ENCODE data around the gene SLC38A10. TPM values are rescaled to one million over a fixed set of nuclear protein-coding genes. Genes with fewer than 3 reads are reported as not detected.

SLC38A10 gene
- total and polyA plus RNA-seq, 2 experiments from 2014 or later, result 58.6 to 133 TPM

DNA sequence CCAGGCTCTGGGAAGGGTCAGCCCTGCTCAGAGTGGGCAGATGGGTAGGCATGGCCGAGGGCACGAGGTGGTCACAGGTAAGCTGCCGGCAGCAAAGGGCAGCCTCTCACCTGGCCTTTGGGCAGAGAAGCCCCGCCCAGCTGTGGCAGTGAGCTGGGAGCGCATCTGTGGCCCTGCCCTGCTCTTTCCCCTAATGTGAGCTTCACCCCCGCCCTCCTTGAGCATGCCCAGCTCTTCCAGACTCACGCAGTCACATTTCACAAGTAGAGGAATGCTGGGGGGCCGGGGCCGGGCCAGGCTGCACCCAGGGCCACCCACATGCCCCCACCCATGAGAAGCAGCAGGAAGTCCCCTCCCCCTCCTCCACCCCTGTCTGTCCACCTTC is 40.7 kb upstream of the SLC38A10 start:
- no peak overlapping the region for H3K4me2 ChIP-seq (ENCODE audit: unreplicated experiment)
- H3K27me3 ChIP-seq (replicated peaks; ENCODE audit: insufficient read depth), result peaks cover 12% of the 10 kb centered on the region; the same call in 1 of the 2 replicates
- no peaks in the 10 kb centered on the region for H4K20me1 ChIP-seq (ENCODE audit: insufficient read depth)
- no peak overlapping the region for H2AFZ ChIP-seq
- H3F3A ChIP-seq (ENCODE audit: insufficient read depth), result no peaks in the 10 kb centered on the region
- TF ChIP-seq EZH2phosphoT487 (IDR thresholded peaks at IDR 0.05; ENCODE audit: insufficient read depth, low read depth) (no peak), EZH2 (IDR thresholded peaks at IDR 0.05; ENCODE audit: insufficient read depth, poor library complexity, severe bottlenecking) (no peak)
- WGBS, 2 experiments (ENCODE audit: low coverage in 1 of 2, low lambda C conversion rate in 2 of 2, missing lambda C conversion rate in 2 of 2), result 80 to 89% methylated on average over 8 to 9 of the region's 9 CpGs
- H3K9ac ChIP-seq, result no peak overlapping the region
- no peak overlapping the region for H3K4me3 ChIP-seq
- DNase-seq, result no peak
- H3K9me3 ChIP-seq (ENCODE audit: low read depth), result no peaks in the 10 kb centered on the region
- H3K79me2 ChIP-seq (ENCODE audit: insufficient read depth), result peaks cover 27% of the 10 kb centered on the region
- in situ Hi-C loops (cut with MboI), result no loop called here
- H3K27ac ChIP-seq, result no peak overlapping the region
- H3K4me1 ChIP-seq (ENCODE audit: insufficient read depth), result no peaks in the 10 kb centered on the region
- H3K36me3 ChIP-seq (ENCODE audit: low read depth), result no peaks in the 10 kb centered on the region
- no peaks in the 10 kb centered on the region for H3K9me2 ChIP-seq (ENCODE audit: insufficient read depth)

DNA sequence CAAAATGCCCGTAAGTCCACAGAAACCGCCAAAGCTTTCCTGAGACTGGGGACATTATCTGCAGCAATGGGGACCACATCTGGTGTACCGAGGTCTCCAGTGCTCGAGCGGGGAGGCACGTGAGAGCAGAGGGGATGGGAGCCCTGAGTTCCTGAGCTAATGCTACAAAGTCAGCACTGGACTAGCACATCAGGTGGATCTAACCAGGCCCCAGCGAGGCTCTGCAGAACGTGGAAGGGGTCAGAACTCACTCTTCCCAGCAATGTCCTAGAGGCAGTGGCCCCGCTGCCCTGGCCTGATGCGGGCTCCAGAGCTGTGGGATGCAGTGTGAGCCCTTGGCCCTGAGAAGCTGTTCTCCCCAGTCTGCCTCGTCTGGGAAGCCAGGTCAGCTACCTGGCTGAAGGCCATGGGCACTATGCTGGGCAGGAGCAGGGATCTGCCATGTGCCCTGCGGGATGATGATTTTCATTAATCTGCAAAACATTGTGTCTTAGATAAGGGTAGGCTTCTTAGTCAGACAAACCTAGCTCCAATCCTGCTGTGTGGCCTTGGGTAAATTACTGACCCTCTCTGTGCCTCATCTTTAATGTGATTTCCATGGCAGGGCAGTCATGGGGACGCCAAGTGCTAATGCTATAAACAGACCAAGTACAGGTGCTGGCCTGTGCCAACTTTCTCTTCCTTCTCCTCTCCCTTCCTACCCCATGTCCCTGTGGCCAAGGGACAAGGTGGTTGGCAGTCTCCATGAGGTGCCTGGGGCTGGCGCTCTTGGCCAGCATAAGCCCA is 40.1 kb upstream of the SLC38A10 start:
- H3K9ac ChIP-seq, result no peak overlapping the region
- no peaks in the 10 kb centered on the region for H3K9me2 ChIP-seq (ENCODE audit: insufficient read depth)
- H4K20me1 ChIP-seq (ENCODE audit: insufficient read depth), result no peaks in the 10 kb centered on the region
- WGBS, 2 experiments (ENCODE audit: low coverage in 1 of 2, low lambda C conversion rate in 2 of 2, missing lambda C conversion rate in 2 of 2), result 77 to 80% methylated on average over 14 of the region's 14 CpGs
- no peak overlapping the region for H3K4me3 ChIP-seq
- TF ChIP-seq EZH2phosphoT487 (IDR thresholded peaks at IDR 0.05; ENCODE audit: insufficient read depth, low read depth) (no peak), EZH2 (IDR thresholded peaks at IDR 0.05; ENCODE audit: insufficient read depth, poor library complexity, severe bottlenecking) (no peak)
- no peak for DNase-seq
- in situ Hi-C loops (cut with MboI), result no loop called here
- H3K27ac ChIP-seq, result no peak overlapping the region
- no peaks in the 10 kb centered on the region for H3F3A ChIP-seq (ENCODE audit: insufficient read depth)
- no peak overlapping the region for H3K4me2 ChIP-seq (ENCODE audit: unreplicated experiment)
- no peaks in the 10 kb centered on the region for H3K9me3 ChIP-seq (ENCODE audit: low read depth)
- H3K36me3 ChIP-seq (ENCODE audit: low read depth), result no peaks in the 10 kb centered on the region
- no peak overlapping the region for H2AFZ ChIP-seq
- H3K27me3 ChIP-seq (replicated peaks; ENCODE audit: insufficient read depth), result peaks cover 12% of the 10 kb centered on the region; the same call in 1 of the 2 replicates
- H3K4me1 ChIP-seq (ENCODE audit: insufficient read depth), result no peaks in the 10 kb centered on the region; the same call in 1 of the 2 replicates
- H3K79me2 ChIP-seq (ENCODE audit: insufficient read depth), result peaks cover 21% of the 10 kb centered on the region

DNA sequence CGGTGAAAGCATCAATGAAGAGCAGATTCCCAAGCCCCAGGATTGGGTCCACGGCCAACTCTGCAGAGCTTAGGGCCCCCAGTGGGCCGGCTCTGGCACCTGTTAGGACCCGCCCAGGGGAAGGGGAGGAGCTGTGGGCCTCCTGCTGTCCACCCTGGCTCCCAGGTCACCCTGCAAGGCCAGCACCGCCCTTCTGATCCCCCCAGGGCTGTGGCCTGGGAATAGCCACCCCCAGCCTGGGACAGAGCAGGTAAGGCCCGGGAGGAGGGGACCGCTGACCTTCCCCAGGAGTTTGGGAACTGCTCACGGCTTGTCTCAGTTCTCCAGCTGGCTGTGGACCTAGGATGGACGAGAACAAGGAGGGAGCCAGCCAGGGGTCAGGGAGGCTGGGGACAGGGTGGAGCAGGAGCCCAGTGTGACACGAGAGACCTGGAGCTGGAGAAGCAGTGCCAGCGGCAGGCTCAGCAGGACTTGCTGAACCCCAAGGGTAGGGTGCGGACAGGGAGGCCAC is 39.3 kb upstream of the SLC38A10 start:
- DNase-seq, result no peak
- in situ Hi-C loops (cut with MboI), result no loop called here
- no peak overlapping the region for H2AFZ ChIP-seq
- peaks cover 14% of the 10 kb centered on the region for H3K79me2 ChIP-seq (ENCODE audit: insufficient read depth)
- no peaks in the 10 kb centered on the region for H4K20me1 ChIP-seq (ENCODE audit: insufficient read depth)
- H3K27ac ChIP-seq, result no peak overlapping the region
- H3F3A ChIP-seq (ENCODE audit: insufficient read depth), result no peaks in the 10 kb centered on the region
- H3K4me3 ChIP-seq, result no peak overlapping the region
- H3K4me1 ChIP-seq (ENCODE audit: insufficient read depth), result peaks cover 6% of the 10 kb centered on the region
- no peaks in the 10 kb centered on the region for H3K9me2 ChIP-seq (ENCODE audit: insufficient read depth)
- H3K9me3 ChIP-seq (ENCODE audit: low read depth), result no peaks in the 10 kb centered on the region
- TF ChIP-seq EZH2 (IDR thresholded peaks at IDR 0.05; ENCODE audit: insufficient read depth, poor library complexity, severe bottlenecking) (no peak), EZH2phosphoT487 (IDR thresholded peaks at IDR 0.05; ENCODE audit: insufficient read depth, low read depth) (no peak)
- H3K9ac ChIP-seq, result no peak overlapping the region
- H3K27me3 ChIP-seq (replicated peaks; ENCODE audit: insufficient read depth), result peaks cover 12% of the 10 kb centered on the region; the same call in 1 of the 2 replicates
- no peaks in the 10 kb centered on the region for H3K36me3 ChIP-seq (ENCODE audit: low read depth)
- WGBS, 2 experiments (ENCODE audit: low coverage in 1 of 2, low lambda C conversion rate in 2 of 2, missing lambda C conversion rate in 2 of 2), result 41 to 45% methylated on average over 9 to 11 of the region's 12 CpGs
- H3K4me2 ChIP-seq (ENCODE audit: unreplicated experiment), result no peak overlapping the region

DNA sequence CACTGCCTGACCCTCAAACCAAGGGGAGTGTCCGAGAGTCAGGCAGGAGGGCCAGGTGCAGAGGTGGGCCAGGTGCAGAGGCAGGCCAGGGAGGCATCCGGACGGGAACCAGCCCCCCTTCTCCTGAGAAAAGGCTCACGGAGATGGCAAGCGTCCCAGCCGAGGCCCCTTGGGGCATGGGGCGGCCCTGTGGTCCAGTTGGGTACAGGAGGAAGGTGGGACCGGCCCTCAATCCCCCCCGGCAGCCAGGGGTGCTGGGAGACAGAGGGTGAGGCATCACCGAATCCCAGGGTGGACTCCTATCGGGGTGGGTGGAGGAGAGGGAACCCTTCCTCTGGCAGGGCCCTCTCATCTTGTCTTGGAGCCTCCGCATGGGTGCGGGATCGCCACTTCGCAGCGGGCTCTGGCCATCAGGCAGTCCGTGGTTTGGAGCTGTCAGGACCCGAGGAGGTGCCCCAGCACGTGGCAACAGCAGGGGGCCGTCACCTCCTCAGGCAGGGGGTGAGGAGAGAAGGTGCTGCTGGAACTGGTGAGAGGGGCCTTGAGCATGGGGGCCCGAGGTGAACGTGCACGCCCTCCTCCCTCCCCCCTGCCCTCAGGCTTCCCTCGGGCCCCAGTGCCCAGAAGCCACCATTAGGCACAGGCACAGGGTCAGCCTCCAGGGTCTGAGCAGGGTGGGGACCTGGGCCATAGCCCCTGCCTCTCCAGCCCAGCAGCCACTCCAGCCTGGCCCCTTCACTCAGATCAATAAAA is 38.7 kb upstream of the SLC38A10 start:
- Histone ChIP-seq H3K79me2 (ENCODE audit: insufficient read depth) (peaks cover 7% of the 10 kb centered on the region), H3K9me2 (ENCODE audit: insufficient read depth) (no peaks in the 10 kb centered on the region), H3K4me2 (ENCODE audit: unreplicated experiment) (no peak overlapping the region), H3K4me1 (ENCODE audit: insufficient read depth) (peaks cover 12% of the 10 kb centered on the region), H3K9ac (no peak overlapping the region), H3K4me3 (no peak overlapping the region), H3F3A (ENCODE audit: insufficient read depth) (no peaks in the 10 kb centered on the region), H3K36me3 (ENCODE audit: low read depth) (no peaks in the 10 kb centered on the region), H4K20me1 (ENCODE audit: insufficient read depth) (no peaks in the 10 kb centered on the region), H3K27ac (no peak overlapping the region), H2AFZ (no peak overlapping the region), H3K27me3 (replicated peaks; ENCODE audit: insufficient read depth) (peaks cover 12% of the 10 kb centered on the region; the same call in 1 of the 2 replicates), H3K9me3 (ENCODE audit: low read depth) (no peaks in the 10 kb centered on the region)
- in situ Hi-C loops (cut with MboI), result no loop called here
- no peak for TF ChIP-seq EZH2 (IDR thresholded peaks at IDR 0.05; ENCODE audit: insufficient read depth, poor library complexity, severe bottlenecking)
- TF ChIP-seq EZH2phosphoT487 (IDR thresholded peaks at IDR 0.05; ENCODE audit: insufficient read depth, low read depth), result no peak
- no peak for DNase-seq
- WGBS, 2 experiments (ENCODE audit: low coverage in 1 of 2, low lambda C conversion rate in 2 of 2, missing lambda C conversion rate in 2 of 2), result 86 to 88% methylated on average over 16 to 24 of the region's 24 CpGs
